Loucy (cell line): ENCODE measurements around the gene ZNF786.
"Not testable (repeated sequence)": the region's sequence is repeated elsewhere in the genome, so short reads cannot be mapped to it uniquely, and the experiment has no call there.

Source experiments
- H2AFZ ChIP-seq: fragments of 200-600 bp; sonication (generic); 2 replicates; pipeline ENCODE4 v1.6.0; 2016; ENCODE audit warnings: antibody characterized with exemption, mild to moderate bottlenecking, low read length, moderate library complexity
- H3F3A ChIP-seq: fragments of 200-600 bp; 2 replicates; pipeline ENCODE4 v1.6.0; 2016; ENCODE audit warnings: antibody characterized with exemption, low read depth, mild to moderate bottlenecking
- H3K27me3 ChIP-seq: fragments of 200-600 bp; sonication (generic); 2 replicates; pipeline ENCODE4 v1.6.1; 2014; ENCODE audit warnings: low read length, mild to moderate bottlenecking; ENCODE audit not compliant: insufficient read depth, poor library complexity, severe bottlenecking
- H3K36me3 ChIP-seq: fragments of 200-600 bp; sonication (generic); 2 replicates; pipeline ENCODE4 v1.6.1; 2016; ENCODE audit warnings: low read length; ENCODE audit not compliant: insufficient read depth
- H3K4me1 ChIP-seq: fragments of 200-600 bp; sonication (generic); 2 replicates; pipeline ENCODE4 v1.5.1; 2014; ENCODE audit warnings: low read length, mild to moderate bottlenecking; ENCODE audit not compliant: insufficient read depth, poor library complexity, severe bottlenecking
- H3K4me2 ChIP-seq: fragments of 200-600 bp; sonication (generic); 2 replicates; pipeline ENCODE4 v1.6.0; 2014; ENCODE audit warnings: antibody characterized with exemption, low read length, low read depth, mild to moderate bottlenecking; ENCODE audit not compliant: poor library complexity, severe bottlenecking
- H3K4me3 ChIP-seq: fragments of 200-600 bp; sonication (generic); 2 replicates; pipeline ENCODE4 v1.5.1; 2014; ENCODE audit warnings: low read length, mild to moderate bottlenecking, mixed read lengths; ENCODE audit not compliant: poor library complexity, severe bottlenecking
- H3K79me2 ChIP-seq: fragments of 200-600 bp; sonication (generic); 2 replicates; pipeline ENCODE4 v1.6.1; 2014; ENCODE audit warnings: low read length; ENCODE audit not compliant: insufficient read depth
- H3K9ac ChIP-seq: fragments of 200-600 bp; sonication (generic); 2 replicates; pipeline ENCODE4 v1.6.0; 2014; ENCODE audit warnings: mild to moderate bottlenecking, low read depth, low read length, moderate library complexity; ENCODE audit not compliant: poor library complexity, severe bottlenecking
- H3K9me2 ChIP-seq: fragments of 200-600 bp; sonication (generic); replicated peaks from 2 replicates; pipeline ENCODE4 v1.6.1; 2016; ENCODE audit warnings: low read depth, low read length, mixed read lengths
- H3K9me3 ChIP-seq: fragments of 200-600 bp; sonication (generic); 2 replicates; pipeline ENCODE4 v1.6.1; 2014; ENCODE audit warnings: mild to moderate bottlenecking, antibody characterized with exemption, low read length, low read depth; ENCODE audit not compliant: insufficient read depth
- H4K20me1 ChIP-seq: fragments of 200-600 bp; sonication (generic); 2 replicates; pipeline ENCODE4 v1.6.0; 2014; ENCODE audit warnings: antibody characterized with exemption, low read length, mild to moderate bottlenecking; ENCODE audit not compliant: insufficient read depth, poor library complexity, severe bottlenecking
- EZH2phosphoT487 ChIP-seq: fragments of 200-600 bp; IDR thresholded peaks from 2 replicates; pipeline ENCODE4 v1.6.1; 2018; ENCODE audit warnings: antibody characterized with exemption, mild to moderate bottlenecking, moderate library complexity, borderline replicate concordance
- TF ChIP-seq, protein P1 (sequence below): fragments of 200-600 bp; sonication (generic); conservative IDR thresholded peaks from 2 replicates; pipeline ENCODE4 v1.5.1; 2014; ENCODE audit warnings: mild to moderate bottlenecking, antibody characterized with exemption, low read length

Gene ZNF786

DNA sequence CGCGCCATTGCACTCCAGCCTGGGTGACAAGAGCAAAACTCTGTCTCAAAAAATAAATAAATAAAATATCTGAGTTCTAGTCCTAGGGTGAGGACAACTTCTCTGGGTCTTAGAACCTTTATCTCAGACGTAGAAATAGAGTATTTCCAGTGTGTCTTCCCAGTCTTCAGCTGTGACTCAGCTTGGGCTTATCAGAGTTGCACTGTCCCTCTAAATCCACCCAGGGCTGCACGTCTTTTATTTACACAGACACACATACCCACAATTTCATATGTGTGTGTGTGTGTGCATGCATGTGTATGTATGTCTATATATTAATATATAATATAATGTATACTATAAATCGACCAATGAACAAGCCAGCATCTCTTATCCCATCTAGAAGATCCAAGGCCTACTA is 49.2 kb downstream of the ZNF786 start:
- Histone ChIP-seq H4K20me1 (no peaks in the 10 kb centered on the region), H3K79me2 (no peaks in the 10 kb centered on the region), H3K4me2 (no peak overlapping the region), H3K4me3 (no peak overlapping the region), H3K9me3 (peaks cover 6% of the 10 kb centered on the region; the same call in 1 of the 2 replicates), H3K27me3 (no peaks in the 10 kb centered on the region), H3K9ac (no peak overlapping the region), H3K9me2 (no peaks in the 10 kb centered on the region), H3K36me3 (no peaks in the 10 kb centered on the region), H2AFZ (no peak overlapping the region), H3F3A (no peaks in the 10 kb centered on the region), H3K4me1 (no peaks in the 10 kb centered on the region)
- TF ChIP-seq EZH2phosphoT487, result no peak
- TF ChIP-seq, protein P1, sequence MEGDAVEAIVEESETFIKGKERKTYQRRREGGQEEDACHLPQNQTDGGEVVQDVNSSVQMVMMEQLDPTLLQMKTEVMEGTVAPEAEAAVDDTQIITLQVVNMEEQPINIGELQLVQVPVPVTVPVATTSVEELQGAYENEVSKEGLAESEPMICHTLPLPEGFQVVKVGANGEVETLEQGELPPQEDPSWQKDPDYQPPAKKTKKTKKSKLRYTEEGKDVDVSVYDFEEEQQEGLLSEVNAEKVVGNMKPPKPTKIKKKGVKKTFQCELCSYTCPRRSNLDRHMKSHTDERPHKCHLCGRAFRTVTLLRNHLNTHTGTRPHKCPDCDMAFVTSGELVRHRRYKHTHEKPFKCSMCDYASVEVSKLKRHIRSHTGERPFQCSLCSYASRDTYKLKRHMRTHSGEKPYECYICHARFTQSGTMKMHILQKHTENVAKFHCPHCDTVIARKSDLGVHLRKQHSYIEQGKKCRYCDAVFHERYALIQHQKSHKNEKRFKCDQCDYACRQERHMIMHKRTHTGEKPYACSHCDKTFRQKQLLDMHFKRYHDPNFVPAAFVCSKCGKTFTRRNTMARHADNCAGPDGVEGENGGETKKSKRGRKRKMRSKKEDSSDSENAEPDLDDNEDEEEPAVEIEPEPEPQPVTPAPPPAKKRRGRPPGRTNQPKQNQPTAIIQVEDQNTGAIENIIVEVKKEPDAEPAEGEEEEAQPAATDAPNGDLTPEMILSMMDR, result no peak

GRCh38 chr7:149038641-149039040 is 51.9 kb downstream of the ZNF786 start:
- H2AFZ ChIP-seq, H3K4me3 ChIP-seq, H3K9me2 ChIP-seq, H4K20me1 ChIP-seq, H3F3A ChIP-seq, H3K9me3 ChIP-seq, H3K4me1 ChIP-seq, H3K79me2 ChIP-seq, H3K9ac ChIP-seq, H3K36me3 ChIP-seq, H3K27me3 ChIP-seq, H3K4me2 ChIP-seq: not testable (repeated sequence)

- no peaks in the 10 kb centered on the region for H3K27me3 ChIP-seq
Observed at GRCh38 chr7:149036676-149037075, 53.8 kb downstream of the ZNF786 start.

More at GRCh38 chr7:149036676-149037075, 53.8 kb downstream of the ZNF786 start:
- Histone ChIP-seq H3K9ac (no peak overlapping the region), H3K79me2 (no peaks in the 10 kb centered on the region), H3K36me3 (no peaks in the 10 kb centered on the region), H3K9me3 (peaks cover 6% of the 10 kb centered on the region; the same call in 1 of the 2 replicates), H3F3A (no peaks in the 10 kb centered on the region), H4K20me1 (no peaks in the 10 kb centered on the region), H3K4me2 (no peak overlapping the region), H3K4me1 (no peaks in the 10 kb centered on the region), H3K9me2 (no peaks in the 10 kb centered on the region), H3K4me3 (no peak overlapping the region), H2AFZ (no peak overlapping the region)
- TF ChIP-seq EZH2phosphoT487, result no peak
- TF ChIP-seq, protein P1, result no peak
